Spinal cord (tissue), 10 donors: ENCODE results near the gene GID8. TPM values are rescaled to one million over a fixed set of nuclear protein-coding genes. Genes with fewer than 3 reads are reported as not detected.

Source experiments
- DNase-seq, 6 donors: peaks; one replicate each; pipeline versions ENCODE4 v3.0.0 to v3.0.0-alpha.2; 2013 to 2015; ENCODE audit warnings: low spot score in 6 of 6, low read depth in 4 of 6
- H3K27ac ChIP-seq: one replicate; pipeline ENCODE4 v1.5.1; 2013; ENCODE audit warnings: low read depth, low read length, control low read depth
- H3K27me3 ChIP-seq: one replicate; pipeline ENCODE4 v1.6.1; 2013; ENCODE audit warnings: low read length; ENCODE audit not compliant: control insufficient read depth, insufficient read depth
- H3K36me3 ChIP-seq: one replicate; pipeline ENCODE4 v1.6.1; 2013; ENCODE audit warnings: low read length; ENCODE audit not compliant: control insufficient read depth, insufficient read depth
- H3K4me1 ChIP-seq: one replicate; pipeline ENCODE4 v1.6.1; 2013; ENCODE audit warnings: low read length; ENCODE audit not compliant: control insufficient read depth, insufficient read depth
- H3K4me3 ChIP-seq: one replicate; pipeline ENCODE4 v1.5.1; 2013; ENCODE audit warnings: low read depth, low read length, control low read depth
- H3K9me3 ChIP-seq: one replicate; pipeline ENCODE4 v1.6.1; 2013; ENCODE audit warnings: low read length; ENCODE audit not compliant: control insufficient read depth, insufficient read depth
- WGBS: methylation state at CpG from one replicate; pipeline ENCODE4 v1.1.5; 2013; ENCODE audit warnings: missing lambda C conversion rate; ENCODE audit not compliant: insufficient coverage; 5-methylcytosine and 5-hydroxymethylcytosine counted together
- polyA plus RNA-seq, 2 donors: library from polyadenylated mRNA; unstranded; fragments of 120-200 nt; gene quantifications; one replicate each; pipeline ENCODE4 v1.2.1, GENCODE V29; 2013; ENCODE audit not compliant: insufficient read length in 2 of 2
- total RNA-seq, 2 donors: library from RNA; depleted of rRNA in 1 of 2; stranded (reverse); fragments of 120-200 nt in 1 of 2; fragments of >200 nt in 1 of 2; gene quantifications; one replicate each; pipeline versions ENCODE4 v1.2.3 to v1.2.4, GENCODE V29; 2013 to 2014
- donor health status: healthy.

GID8 gene
- total and polyA plus RNA-seq, 4 donors: 32.7 to 46.0 (median 39.1) TPM

GRCh38 chr20:62989201-62989601 is 51.3 kb downstream of the GID8 start:
- H3K27me3 ChIP-seq: peaks cover 11% of the 10 kb centered on the region
- no peaks in the 10 kb centered on the region for H3K36me3 ChIP-seq
- 54% methylated on average over 11 of the region's 11 CpGs for WGBS
- no peak overlapping the region for H3K4me3 ChIP-seq
- H3K9me3 ChIP-seq: no peaks in the 10 kb centered on the region
- peaks cover 22% of the 10 kb centered on the region for H3K4me1 ChIP-seq
- no peak overlapping the region for H3K27ac ChIP-seq
- DNase-seq: no peak

DNA sequence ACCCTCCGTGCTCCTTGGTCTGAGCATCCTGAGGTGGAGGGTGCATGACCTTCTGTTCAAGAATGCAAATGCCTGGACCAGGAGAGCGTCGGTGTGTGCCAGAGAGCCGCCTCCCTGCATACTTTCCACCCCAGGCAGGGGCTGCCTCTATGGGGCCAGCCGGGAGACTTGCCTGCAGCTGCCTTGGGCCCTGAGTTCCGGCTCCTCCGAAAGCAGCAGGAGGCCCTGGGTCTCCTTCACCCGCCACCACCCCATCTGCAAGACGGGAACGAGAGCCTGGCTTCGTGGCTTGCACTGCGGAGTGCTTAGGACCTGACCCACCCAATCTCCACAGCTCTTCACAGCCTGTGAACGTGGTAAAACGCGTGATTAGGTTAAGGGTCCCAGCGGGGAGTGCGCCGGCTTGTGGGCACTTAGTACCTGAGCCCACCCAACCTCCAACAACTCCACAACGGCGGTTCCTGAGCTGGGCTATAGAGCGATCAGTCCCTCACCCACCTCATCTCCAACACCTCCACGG is 52.4 kb downstream of the GID8 start:
- H3K9me3 ChIP-seq: no peaks in the 10 kb centered on the region
- no peak overlapping the region for H3K4me3 ChIP-seq
- H3K4me1 ChIP-seq: peaks cover 16% of the 10 kb centered on the region
- H3K36me3 ChIP-seq: no peaks in the 10 kb centered on the region
- H3K27ac ChIP-seq: no peak overlapping the region
- DNase-seq: no peak
- H3K27me3 ChIP-seq: peaks cover 12% of the 10 kb centered on the region
- 74% methylated on average over 21 of the region's 22 CpGs for WGBS

- Histone ChIP-seq H3K27ac (no peak overlapping the region), H3K4me1 (peaks cover 10% of the 10 kb centered on the region), H3K36me3 (no peaks in the 10 kb centered on the region), H3K4me3 (no peak overlapping the region), H3K9me3 (no peaks in the 10 kb centered on the region), H3K27me3 (peaks cover 15% of the 10 kb centered on the region)
- WGBS: 70% methylated on average over 7 of the region's 13 CpGs
- DNase-seq: no peak
Observed at GRCh38 chr20:62991196-62991807, 53.4 kb downstream of the GID8 start.

GRCh38 chr20:62991863-62992262 is 53.9 kb downstream of the GID8 start:
- WGBS: 80% methylated on average over 2 of the region's 6 CpGs
- no peak for DNase-seq

DNA sequence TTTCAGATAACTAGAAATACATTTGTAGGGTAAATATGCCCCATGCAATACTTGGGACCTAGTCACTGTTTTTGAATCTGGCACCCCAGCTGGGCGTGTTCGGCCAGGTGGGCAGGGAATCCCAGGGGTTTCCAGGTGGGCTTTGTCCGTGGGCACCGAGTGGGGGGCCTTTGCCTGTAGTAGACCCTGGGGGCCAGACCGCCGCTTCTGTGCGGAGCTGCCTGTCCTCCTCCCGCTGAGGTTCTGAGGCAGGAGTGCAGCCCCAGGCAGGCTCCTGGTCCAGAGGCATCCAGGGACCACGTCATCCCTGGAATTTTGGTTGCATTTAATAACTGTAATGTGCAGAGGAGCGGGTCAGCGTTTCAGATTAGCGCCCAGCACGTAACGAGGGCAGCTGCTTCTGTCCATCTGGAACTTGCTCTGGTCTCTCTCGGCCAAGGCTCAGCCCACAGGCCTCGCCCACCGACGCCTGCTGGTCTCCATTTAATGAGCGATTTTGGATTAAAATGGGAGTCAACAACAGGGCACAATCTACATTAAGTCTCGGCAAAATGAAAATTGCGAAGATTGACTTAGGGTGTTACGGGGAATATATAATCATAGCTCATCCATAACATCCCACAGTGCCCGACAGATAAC is 56.0 kb downstream of the GID8 start:
- WGBS: 89% methylated on average over 15 of the region's 23 CpGs
- H3K27me3 ChIP-seq: peaks cover 32% of the 10 kb centered on the region
- no peak for DNase-seq

More at GRCh38 chr20:62991863-62992262, 53.9 kb downstream of the GID8 start:
- Histone ChIP-seq H3K4me3 (no peak overlapping the region), H3K27me3 (peaks cover 20% of the 10 kb centered on the region), H3K27ac (no peak overlapping the region), H3K9me3 (no peaks in the 10 kb centered on the region), H3K36me3 (no peaks in the 10 kb centered on the region), H3K4me1 (peaks cover 8% of the 10 kb centered on the region)

GRCh38 chr20:62994869-62995281 is 56.9 kb downstream of the GID8 start:
- H3K9me3 ChIP-seq: no peaks in the 10 kb centered on the region
- H3K27me3 ChIP-seq: peaks cover 37% of the 10 kb centered on the region
- H3K4me3 ChIP-seq: no peak overlapping the region
- whole genome bisulfite sequencing: 62% methylated on average over 15 of the region's 19 CpGs
- H3K4me1 ChIP-seq: peaks cover 5% of the 10 kb centered on the region
- no peaks in the 10 kb centered on the region for H3K36me3 ChIP-seq
- peak in 2 of 6 donors; percentile 44 to 57 for DNase-seq
- H3K27ac ChIP-seq: no peak overlapping the region

More for the DNA sequence above, 56.0 kb downstream of the GID8 start:
- H3K4me3 ChIP-seq: no peak overlapping the region
- no peaks in the 10 kb centered on the region for H3K9me3 ChIP-seq
- H3K36me3 ChIP-seq: no peaks in the 10 kb centered on the region
- no peak overlapping the region for H3K27ac ChIP-seq
- peaks cover 5% of the 10 kb centered on the region for H3K4me1 ChIP-seq

GRCh38 chr20:62995481-62995880 is 57.5 kb downstream of the GID8 start:
- whole genome bisulfite sequencing: 79% methylated on average over 8 of the region's 11 CpGs
- H3K9me3 ChIP-seq: no peaks in the 10 kb centered on the region
- no peak overlapping the region for H3K27ac ChIP-seq
- peaks cover 5% of the 10 kb centered on the region for H3K4me1 ChIP-seq
- peaks cover 43% of the 10 kb centered on the region for H3K27me3 ChIP-seq
- DNase-seq: no peak
- H3K4me3 ChIP-seq: no peak overlapping the region
- no peaks in the 10 kb centered on the region for H3K36me3 ChIP-seq

GRCh38 chr20:62995898-62996595 is 58.1 kb downstream of the GID8 start:
- 65% methylated on average over 25 of the region's 25 CpGs for WGBS
- peaks cover 41% of the 10 kb centered on the region for H3K27me3 ChIP-seq
- no peaks in the 10 kb centered on the region for H3K36me3 ChIP-seq
- H3K27ac ChIP-seq: no peak overlapping the region
- no peaks in the 10 kb centered on the region for H3K9me3 ChIP-seq
- no peak for DNase-seq
- no peak overlapping the region for H3K4me3 ChIP-seq
- H3K4me1 ChIP-seq: peaks cover 5% of the 10 kb centered on the region

DNA sequence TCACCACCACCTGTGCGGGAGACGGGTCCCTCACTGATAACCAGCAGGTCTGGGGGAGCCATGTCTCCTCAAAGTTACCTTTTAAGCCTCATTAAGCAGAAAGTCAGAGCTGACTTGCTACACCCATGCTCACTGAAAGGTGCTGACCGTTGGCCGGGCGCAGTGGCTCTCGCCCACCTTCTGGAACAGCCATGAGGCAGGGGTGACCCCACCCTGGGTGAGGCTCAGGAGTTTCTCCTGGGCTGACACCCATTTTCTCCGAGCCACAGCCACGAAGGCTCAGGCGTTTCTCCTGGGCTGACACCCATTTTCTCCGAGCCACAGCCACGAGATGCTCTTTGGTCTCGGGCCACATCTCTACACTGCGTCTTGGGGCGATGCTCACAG is 58.6 kb downstream of the GID8 start:
- WGBS: 90% methylated on average over 11 of the region's 14 CpGs
- H3K27me3 ChIP-seq: peaks cover 44% of the 10 kb centered on the region
- no peak overlapping the region for H3K4me3 ChIP-seq
- no peak for DNase-seq
- no peak overlapping the region for H3K27ac ChIP-seq
- H3K4me1 ChIP-seq: peaks cover 5% of the 10 kb centered on the region
- H3K36me3 ChIP-seq: no peaks in the 10 kb centered on the region
- no peaks in the 10 kb centered on the region for H3K9me3 ChIP-seq
